Measurements from ENCODE around the gene CCDC152.
"Not testable (repeated sequence)": the region's sequence is repeated elsewhere in the genome, so short reads cannot be mapped to it uniquely, and the experiment has no call there.

CCDC152 gene

GRCh38 chr5:42840842-42841567 lies 84.4 kb downstream of the CCDC152 start:
- no peak overlapping the region for H3K4me3 ChIP-seq (ENCODE audit: low read depth, low read length)
- no peak for DNase-seq (ENCODE audit: low read depth)
- no peak for TF ChIP-seq CTCF (IDR thresholded peaks at IDR 0.05; ENCODE audit: low read depth, low read length, missing control alignments)
- in situ Hi-C loops (cut with HindIII; ENCODE audit: low sequenced_read_pairs), result no loop called here

- TF ChIP-seq CTCF (IDR thresholded peaks at IDR 0.05; ENCODE audit: low read depth, low read length, missing control alignments), result no peak
- no peak for DNase-seq (ENCODE audit: low read depth)
- in situ Hi-C loops (cut with HindIII; ENCODE audit: low sequenced_read_pairs), result no loop called here
- no peak overlapping the region for H3K4me3 ChIP-seq (ENCODE audit: low read depth, low read length)
Observed at GRCh38 chr5:42842921-42843641, 86.5 kb downstream of the CCDC152 start.

- in situ Hi-C loops (cut with HindIII; ENCODE audit: low sequenced_read_pairs), result no loop called here
- TF ChIP-seq CTCF (IDR thresholded peaks at IDR 0.05; ENCODE audit: low read depth, low read length, missing control alignments), result no peak
- H3K4me3 ChIP-seq (ENCODE audit: low read depth, low read length), result no peak overlapping the region
- DNase-seq (ENCODE audit: low read depth), result no peak
Observed at GRCh38 chr5:42843675-42844292, 87.2 kb downstream of the CCDC152 start.

DNA sequence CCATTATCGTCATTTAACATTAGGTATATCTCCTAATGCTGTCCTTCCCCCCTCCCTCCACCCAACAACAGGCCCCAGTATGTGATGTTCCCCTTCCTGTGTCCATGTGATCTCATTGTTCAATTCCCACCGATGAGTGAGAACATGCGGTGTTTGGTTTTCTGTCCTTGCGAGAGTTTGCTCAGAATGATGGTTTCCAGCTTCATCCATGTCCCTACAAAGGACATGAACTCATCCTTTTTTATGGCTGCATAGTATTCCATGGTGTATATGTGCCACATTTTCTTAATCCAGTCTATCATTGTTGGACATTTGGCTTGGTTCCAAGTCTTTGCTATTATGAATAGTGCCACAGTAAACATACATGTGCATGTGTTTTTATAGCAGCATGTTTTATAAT lies 87.8 kb downstream of the CCDC152 start:
- DNase-seq (ENCODE audit: low read depth); in situ Hi-C loops (cut with HindIII; ENCODE audit: low sequenced_read_pairs); H3K4me3 ChIP-seq (ENCODE audit: low read depth, low read length): not testable (repeated sequence)

GRCh38 chr5:42848545-42848944 lies 91.9 kb downstream of the CCDC152 start:
- in situ Hi-C loops (cut with HindIII; ENCODE audit: low sequenced_read_pairs), result no loop called here
- DNase-seq (ENCODE audit: low read depth), result no peak
- no peak overlapping the region for H3K4me3 ChIP-seq (ENCODE audit: low read depth, low read length)
- no peak for TF ChIP-seq CTCF (IDR thresholded peaks at IDR 0.05; ENCODE audit: low read depth, low read length, missing control alignments)

- no peak for TF ChIP-seq CTCF (IDR thresholded peaks at IDR 0.05; ENCODE audit: low read depth, low read length, missing control alignments)
- no peak overlapping the region for H3K4me3 ChIP-seq (ENCODE audit: low read depth, low read length)
- in situ Hi-C loops (cut with HindIII; ENCODE audit: low sequenced_read_pairs), result no loop called here
- DNase-seq (ENCODE audit: low read depth), result no peak
Observed at GRCh38 chr5:42851481-42851880, 94.9 kb downstream of the CCDC152 start.
